Measurements from ENCODE around the gene PPP1R9B. TPM values are rescaled to one million over a fixed set of nuclear protein-coding genes. Genes with fewer than 3 reads are reported as not detected.

Gene PPP1R9B, protein sequence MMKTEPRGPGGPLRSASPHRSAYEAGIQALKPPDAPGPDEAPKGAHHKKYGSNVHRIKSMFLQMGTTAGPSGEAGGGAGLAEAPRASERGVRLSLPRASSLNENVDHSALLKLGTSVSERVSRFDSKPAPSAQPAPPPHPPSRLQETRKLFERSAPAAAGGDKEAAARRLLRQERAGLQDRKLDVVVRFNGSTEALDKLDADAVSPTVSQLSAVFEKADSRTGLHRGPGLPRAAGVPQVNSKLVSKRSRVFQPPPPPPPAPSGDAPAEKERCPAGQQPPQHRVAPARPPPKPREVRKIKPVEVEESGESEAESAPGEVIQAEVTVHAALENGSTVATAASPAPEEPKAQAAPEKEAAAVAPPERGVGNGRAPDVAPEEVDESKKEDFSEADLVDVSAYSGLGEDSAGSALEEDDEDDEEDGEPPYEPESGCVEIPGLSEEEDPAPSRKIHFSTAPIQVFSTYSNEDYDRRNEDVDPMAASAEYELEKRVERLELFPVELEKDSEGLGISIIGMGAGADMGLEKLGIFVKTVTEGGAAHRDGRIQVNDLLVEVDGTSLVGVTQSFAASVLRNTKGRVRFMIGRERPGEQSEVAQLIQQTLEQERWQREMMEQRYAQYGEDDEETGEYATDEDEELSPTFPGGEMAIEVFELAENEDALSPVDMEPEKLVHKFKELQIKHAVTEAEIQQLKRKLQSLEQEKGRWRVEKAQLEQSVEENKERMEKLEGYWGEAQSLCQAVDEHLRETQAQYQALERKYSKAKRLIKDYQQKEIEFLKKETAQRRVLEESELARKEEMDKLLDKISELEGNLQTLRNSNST
- 20.5 and 30.2 TPM in 2 replicates for total RNA-seq

DNA sequence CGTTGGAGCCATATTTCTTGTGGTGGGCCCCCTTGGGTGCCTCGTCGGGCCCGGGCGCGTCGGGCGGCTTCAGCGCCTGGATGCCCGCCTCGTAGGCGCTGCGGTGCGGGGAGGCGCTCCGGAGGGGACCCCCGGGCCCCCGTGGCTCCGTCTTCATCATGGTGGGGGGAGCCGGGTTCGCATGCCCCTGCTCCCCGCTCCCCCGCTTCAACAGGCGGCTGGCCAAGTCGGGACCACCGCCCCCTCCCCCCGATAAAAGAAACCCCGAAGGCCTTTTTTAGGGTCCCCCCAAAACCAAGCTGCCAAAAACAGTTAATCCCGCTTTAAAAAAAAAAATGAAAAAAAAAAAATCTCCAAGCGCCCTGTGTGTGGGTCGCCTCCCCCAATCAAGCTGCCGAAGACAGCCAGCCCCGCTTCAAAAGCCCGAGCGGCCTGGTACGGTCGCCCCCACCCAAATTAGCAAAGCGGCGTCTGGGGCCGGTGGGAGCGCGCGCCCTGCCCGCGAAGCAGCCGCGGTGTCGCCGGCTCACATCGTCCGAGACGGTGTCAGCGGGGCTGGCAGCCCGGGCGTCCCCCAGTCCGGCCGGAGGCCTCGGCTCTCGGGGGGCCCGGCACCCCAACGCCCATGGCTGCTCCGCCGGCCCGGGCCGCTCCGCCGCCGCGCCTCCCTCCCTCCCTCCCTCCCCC, at the start of gene PPP1R9B:
TSS of gene PPP1R9B (minus strand) at position 324 of the 687 bp plus-strand sequence. CDS start at position 160, 164 bp downstream.

DNA sequence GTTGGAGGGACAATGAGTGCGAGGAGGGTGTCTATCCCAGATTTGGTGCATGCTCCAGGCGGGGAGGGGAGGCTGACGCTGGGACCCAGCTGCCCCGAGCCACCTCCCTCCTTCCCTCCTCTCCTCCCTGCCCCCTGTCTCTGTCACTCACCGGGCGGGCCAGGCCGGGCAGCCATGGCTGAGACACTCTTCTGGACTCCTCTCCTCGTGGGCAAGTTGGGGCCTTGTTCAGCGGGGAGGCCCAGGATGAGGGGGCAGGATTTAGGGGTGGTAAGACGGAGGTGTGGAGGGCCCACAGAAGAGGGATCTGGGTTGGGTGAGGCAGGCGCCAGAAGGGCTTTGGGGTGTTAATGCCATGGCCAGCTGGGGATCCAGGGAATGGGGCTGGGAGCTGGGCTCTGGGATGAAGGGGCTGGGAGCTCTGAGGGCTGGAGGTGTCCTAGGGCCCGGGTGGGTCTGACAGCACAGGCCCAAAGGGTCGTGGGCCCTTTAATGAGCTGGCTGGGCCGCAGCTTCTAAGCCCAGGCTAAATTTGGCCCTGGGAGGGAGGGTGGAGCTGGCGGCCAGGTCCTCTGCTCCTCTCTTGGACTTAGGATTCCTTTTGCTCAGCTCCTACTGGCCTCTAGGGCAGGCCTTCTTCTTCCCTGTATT, 15.5 kb upstream of the PPP1R9B start, which contains the start of gene SGCA:
TSS of gene SGCA (plus strand) at position 139 of the 651 bp plus-strand sequence. CDS start at position 175, 36 bp downstream.

DNA sequence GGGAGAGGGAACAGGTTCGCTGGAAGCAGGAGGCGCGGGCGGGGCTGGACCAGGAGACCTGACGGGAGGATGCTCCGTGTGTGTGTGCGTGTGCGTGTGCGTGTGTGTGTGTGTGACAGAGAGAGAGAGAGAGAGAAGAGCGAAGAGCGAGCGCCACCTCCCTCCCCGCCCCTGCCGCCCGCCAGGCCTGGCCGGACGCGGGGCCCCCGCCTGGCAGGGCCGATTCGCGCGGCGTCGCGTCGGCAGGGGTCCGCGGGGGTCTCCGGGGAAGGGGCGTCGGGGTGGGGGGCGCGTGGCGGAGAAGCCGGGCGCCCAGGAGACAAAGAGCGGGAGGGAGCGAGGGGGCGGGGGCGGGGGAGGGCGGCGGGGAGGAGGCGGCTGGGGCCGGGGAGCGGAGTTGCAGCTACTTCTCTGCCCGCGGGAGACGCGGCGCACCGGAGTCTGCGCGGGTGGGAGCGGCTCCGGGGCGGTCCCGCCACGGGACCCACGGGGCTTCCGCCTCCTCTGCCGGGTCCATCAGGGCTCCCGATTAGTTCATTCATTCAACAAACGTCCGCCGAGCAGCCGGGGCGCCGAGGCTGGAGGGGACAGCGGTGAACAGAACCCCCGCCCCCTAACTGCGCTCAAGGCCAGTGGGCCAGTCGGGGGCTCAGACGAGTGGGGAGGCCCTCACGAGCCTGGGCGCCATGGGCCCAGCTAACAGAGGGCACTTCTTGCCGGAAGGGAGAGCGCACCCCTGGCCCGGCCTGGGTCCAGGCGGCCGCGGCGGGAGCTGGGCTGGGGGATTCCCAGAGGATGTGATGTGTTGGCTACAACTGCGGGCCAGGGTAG, 20.5 kb downstream of the PPP1R9B start, which contains the start of gene SAMD14:
TSS of gene SAMD14 (minus strand) at position 433 of the 831 bp plus-strand sequence. CDS start 5,201 bp downstream, outside the sequence.

DNA sequence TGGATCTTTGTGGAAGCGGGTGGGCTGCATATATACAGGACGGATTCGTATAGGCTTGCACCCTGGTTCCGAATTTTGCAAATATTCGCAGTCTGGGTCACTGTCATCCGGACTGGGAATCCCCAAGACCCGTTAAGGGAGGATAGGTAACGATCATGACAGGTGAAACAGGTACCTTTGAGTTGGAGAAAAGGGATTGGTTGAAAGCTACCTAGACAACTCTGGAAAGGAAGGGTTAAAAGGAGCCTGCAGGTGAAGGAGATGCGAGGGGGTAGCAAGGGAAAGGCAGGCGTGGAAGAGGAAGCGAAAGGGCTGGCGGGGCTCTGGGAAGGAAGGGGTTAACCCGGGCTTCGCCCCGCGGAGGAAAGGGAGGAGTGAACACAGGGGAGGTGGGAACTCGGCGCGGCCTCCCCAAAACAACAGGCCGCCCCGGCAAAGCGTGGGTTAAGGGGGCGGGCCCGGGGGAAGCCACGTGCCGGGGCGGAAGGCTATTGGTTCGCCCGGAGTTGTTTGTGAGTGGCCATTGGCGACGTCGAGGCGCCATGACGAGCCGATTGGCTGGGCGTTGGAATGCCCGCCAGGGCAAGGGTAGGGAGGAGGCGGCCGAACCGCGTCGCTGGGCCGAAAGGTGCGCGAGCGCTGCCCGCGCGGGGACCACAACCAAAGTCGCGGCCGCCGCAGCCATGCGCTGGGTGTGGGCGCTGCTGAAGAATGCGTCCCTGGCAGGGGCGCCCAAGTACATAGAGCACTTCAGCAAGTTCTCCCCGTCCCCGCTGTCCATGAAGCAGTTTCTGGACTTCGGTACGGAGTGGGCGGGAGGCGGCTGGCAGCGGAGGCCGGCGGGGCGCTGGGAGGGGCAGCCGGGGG, 55.5 kb downstream of the PPP1R9B start, which contains the start of gene PDK2:
TSS of gene PDK2 (plus strand) at position 599 of the 867 bp plus-strand sequence. CDS start at position 684, 85 bp downstream.

Other genes starting within 250 kb of the PPP1R9B start
- gene DLX4, start 181.5 kb downstream of the PPP1R9B start, total RNA-seq: 0.08 and 0.23 TPM in 2 replicates
- 1.2 and 1.6 TPM in 2 replicates for gene DLX3, start 155.5 kb downstream of the PPP1R9B start, total RNA-seq
- 813 and 1,408 TPM in 2 replicates for gene ITGA3, start 94.6 kb downstream of the PPP1R9B start, total RNA-seq
- gene PDK2, start 55.3 kb downstream of the PPP1R9B start, total RNA-seq: 4.2 and 7.1 TPM in 2 replicates
- gene SAMD14, start 20.5 kb downstream of the PPP1R9B start, total RNA-seq: 0.23 and 1.1 TPM in 2 replicates
- not detected in 2 replicates for gene SGCA, start 15.3 kb upstream of the PPP1R9B start, total RNA-seq
- 14.3 and 30.7 TPM in 2 replicates for gene COL1A1, start 51.0 kb upstream of the PPP1R9B start, total RNA-seq
- gene TMEM92, start 123.8 kb upstream of the PPP1R9B start, total RNA-seq: 2.0 and 3.4 TPM in 2 replicates
- gene XYLT2, start 195.4 kb upstream of the PPP1R9B start, total RNA-seq: 56.8 and 74.5 TPM in 2 replicates
- 88.6 and 127 TPM in 2 replicates for gene MRPL27, start 222.5 kb upstream of the PPP1R9B start, total RNA-seq
- 2.1 and 8.1 TPM in 2 replicates for gene EME1, start 222.6 kb upstream of the PPP1R9B start, total RNA-seq
- gene LRRC59, start 246.8 kb upstream of the PPP1R9B start, total RNA-seq: 136 and 238 TPM in 2 replicates